ENCODE results near the gene ZG16B.

The ZG16B gene

DNA sequence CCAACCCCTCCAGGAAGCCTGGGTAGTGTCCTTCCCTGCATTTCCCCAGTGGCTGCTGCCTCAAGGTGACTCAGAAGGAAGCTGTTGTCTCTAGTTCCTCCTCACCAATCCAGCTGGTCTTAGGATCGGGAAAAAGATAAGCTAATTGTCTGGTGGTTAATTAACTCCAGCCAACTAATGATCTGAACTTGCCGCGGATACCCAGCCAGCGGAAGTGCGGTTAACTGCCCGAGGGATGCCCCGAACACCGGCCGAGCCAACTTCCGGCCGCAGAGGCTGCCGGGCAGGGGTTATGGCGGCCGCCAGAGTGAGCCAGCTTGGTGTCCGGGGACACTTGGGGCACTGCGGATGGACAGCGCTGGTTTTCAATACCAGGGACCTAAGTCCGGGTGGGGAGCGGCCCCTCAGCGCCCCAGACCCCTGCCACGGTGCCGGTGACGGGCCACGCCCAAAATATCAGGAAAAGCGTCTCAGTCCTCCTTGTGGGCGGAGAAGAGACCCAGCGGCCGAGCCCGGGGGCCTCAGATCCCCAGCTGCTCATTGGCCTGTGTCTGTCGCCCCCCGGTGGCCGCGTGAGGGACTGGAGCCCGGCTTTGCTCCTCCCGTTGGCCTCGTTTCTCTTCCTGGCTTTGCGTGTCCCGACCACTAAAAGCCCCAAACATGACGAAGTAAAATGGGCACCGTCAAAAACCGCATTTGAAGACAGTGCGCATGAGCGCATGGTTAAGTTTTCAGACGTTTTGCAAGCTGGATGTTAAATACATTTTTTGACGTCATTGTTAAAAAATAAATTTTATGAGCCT, 38.1 kb downstream of the ZG16B start:
- DNase-seq (ENCODE audit: low read depth), result peak; percentile 96

- DNase-seq (ENCODE audit: low read depth), result no peak
Observed at GRCh38 chr16:2871926-2872325, 41.8 kb downstream of the ZG16B start.

- no peak for DNase-seq (ENCODE audit: low read depth)
Observed at GRCh38 chr16:2874032-2874911, 44.2 kb downstream of the ZG16B start.

- DNase-seq (ENCODE audit: low read depth), result peak; percentile 71
Observed at GRCh38 chr16:2874912-2875362, 44.8 kb downstream of the ZG16B start.

DNA sequence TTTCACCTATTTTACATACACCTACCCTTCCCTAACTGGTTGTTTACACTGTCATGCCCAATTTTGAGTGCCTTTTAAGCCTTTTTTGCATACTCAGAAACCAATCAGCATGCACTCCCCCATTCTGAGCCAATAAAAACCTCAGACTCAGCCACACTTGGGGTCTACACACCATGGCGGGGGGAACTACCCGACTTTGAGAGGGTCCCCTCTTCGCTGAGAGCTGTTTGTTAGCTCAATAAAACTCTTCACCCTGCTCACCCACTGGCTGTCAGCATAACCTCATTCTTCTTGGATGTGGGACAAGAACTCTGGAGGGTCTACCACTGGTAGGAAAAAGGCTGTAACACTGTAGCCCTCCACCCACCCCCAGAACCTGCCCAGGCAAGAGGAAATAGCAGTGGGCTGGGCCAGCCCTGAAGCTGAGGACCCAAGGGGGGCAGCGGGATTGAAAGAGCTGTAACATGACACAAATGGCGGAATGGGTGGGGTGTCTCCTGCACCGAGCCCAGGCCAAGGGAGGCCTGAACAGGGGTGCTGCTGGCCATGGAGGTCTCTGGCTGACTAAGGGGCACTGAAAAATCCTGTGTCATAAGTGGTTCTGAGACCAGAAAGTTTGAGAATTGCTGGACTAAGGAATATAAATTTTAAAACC, 49.9 kb downstream of the ZG16B start:
- DNase-seq (ENCODE audit: low read depth), result no peak
